ENCODE measurements around the gene CZIB.

The CZIB gene

DNA sequence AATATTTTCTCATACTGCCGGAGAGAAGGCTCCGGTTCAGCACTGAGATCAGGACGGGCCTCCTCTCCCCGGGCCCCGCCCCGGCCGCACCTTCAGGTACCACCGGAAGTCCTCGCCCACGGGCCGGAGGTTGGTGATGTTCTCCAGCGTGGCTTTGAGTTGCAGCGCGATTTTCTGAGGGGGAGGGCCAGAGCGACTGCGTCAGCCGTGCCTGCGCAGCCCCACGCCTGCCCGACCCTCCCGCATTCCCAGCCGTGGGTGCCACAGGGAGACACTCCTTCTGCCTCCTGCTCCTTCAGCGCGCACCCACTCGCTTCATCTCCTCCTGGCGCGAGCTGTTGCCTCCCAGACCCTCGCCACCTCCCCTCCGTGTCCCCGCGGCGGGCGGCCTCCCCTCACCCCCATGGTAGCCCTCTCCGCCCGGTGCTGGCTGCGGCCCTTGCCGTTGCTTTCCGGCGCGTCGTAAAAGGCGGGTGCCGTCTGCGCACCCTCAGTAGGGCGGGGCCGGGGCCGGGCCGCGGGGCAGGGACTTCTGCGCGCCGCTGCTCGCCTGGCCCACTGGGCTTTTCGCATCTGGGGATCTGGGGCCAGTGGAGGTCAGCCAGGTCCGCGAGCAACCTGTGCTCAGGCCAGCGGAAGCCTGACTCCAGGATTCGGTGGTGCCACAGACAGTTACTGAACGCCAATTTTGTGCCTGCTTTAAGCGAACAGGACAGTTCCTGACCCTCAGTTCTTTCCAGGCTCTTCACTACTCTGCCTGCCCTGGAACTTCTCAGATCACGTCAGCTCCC is at the start of gene CZIB:
CZIB (minus strand) TSS at position 464 of the 791 bp plus-strand sequence; CDS start at position 405, 59 bp downstream.
- peak; percentile 94 for DNase-seq (ENCODE audit: low spot score)

DNA sequence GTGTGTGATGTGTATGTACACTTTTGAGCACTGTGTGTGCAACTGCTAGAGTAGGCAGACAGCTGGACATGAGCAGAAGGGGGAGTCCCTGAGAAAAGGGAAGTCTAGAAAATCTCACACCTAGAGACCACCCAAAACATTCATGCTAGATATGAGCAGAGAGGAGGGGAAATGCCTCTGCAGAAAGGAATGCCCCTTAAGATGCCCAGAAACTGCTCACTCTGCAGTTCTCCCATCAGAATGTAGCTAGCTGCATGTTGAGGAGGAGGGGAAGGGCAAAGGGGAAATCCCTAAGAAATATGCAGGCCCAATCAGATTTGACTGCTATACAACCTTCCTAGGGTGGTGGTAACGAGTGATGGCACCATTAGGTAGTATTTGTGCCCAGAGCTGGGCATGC is 49.7 kb upstream of the CZIB start:
- DNase-seq (ENCODE audit: low spot score): no peak

DNA sequence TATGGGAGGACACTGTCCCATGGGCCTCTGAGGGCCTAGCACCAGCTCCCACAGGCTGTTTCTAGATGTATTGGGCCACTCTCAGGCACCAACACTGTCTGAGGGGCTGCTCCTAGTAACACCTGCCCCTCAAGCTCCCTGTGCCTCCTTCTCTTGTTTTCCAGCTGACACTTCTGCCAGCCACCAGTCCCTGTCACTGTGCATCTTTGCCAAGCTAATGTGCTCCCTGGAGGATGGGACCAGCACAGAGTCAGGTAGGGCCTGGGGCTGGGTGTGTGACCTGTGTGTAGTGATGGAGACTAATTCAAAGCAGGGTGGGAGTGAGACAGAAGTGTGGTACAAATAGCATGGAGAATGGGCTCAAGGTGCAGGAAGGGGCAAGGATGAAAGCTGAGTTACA is 47.3 kb upstream of the CZIB start:
- no peak for DNase-seq (ENCODE audit: low spot score)

DNA sequence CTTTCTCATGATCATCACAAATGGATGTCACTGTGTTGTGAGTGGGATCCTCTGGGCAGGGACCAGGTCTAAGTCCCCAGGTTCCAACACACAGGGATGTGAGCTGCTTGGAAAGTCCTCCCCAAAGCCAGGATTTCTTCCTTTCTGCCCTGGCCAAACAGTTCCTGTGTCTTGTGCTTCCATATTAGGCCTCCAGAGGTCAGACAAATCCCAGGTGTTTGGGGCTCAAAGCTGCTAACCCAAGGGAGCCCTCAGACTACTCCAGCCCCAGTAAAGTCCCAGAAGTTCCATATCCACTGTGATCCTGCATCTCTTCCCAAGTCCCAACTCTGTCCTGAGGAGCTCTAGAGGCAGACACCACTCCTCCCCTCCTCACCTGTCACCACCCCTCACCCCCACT is 45.6 kb upstream of the CZIB start:
- DNase-seq (ENCODE audit: low spot score): no peak

DNA sequence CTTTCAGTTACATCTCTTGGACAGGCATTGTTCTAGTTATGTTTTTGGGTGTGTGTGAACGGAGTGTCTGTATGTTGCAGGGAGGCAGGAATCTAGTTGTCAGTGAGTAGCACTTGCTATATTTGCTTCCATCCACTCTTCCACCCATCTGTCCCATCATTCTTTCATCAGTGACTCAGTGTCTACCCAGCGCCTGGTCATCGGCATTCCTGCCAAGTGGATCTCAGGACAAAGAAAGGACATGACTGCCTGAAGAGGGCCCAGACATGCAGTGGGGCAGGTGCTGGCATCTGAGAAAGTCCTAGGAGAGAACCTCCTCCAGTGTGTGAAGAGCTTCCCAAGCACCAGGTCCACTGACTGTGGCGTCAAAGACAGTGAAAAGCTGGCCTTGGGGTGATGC is 45.1 kb upstream of the CZIB start:
- no peak for DNase-seq (ENCODE audit: low spot score)

DNA sequence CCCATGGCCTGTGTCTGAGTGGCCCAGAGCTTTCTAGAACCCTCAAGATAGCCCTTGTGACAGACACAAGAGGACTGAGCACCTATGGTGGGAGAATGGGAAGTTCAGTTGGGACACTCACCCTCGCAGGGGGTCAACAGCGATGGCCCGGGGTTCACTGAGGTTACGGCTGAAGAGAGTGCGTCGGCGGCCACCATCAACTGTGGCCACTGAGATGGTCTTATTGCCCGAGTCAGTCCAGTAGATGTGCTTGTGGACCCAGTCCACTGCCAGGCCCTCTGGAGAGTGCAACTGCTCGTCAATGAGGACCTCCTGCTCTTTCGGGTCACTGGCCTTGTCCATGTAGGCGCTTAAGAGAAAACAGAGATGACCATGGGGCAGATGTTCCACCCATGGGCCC is 43.6 kb upstream of the CZIB start:
- no peak for DNase-seq (ENCODE audit: low spot score)

DNA sequence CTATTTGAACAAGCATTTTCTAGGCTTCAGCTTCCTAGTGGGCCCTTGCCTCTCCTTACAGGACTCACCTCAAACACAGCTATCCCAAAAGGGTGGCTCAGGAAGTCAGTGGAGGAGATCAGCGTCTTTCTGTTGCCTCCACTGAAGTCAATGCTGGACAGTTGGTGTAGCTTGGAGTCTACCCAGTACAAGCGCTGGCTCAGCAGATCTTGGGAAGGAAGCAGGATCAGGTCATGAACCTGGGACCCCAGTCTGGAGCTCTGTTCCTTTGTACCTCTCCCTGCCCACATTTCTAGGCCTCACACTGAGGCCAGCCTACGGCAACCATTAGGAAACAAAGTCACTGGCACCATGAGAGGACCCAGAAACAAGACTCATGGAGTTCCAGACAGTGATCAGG is 41.6 kb upstream of the CZIB start:
- DNase-seq (ENCODE audit: low spot score): no peak

DNA sequence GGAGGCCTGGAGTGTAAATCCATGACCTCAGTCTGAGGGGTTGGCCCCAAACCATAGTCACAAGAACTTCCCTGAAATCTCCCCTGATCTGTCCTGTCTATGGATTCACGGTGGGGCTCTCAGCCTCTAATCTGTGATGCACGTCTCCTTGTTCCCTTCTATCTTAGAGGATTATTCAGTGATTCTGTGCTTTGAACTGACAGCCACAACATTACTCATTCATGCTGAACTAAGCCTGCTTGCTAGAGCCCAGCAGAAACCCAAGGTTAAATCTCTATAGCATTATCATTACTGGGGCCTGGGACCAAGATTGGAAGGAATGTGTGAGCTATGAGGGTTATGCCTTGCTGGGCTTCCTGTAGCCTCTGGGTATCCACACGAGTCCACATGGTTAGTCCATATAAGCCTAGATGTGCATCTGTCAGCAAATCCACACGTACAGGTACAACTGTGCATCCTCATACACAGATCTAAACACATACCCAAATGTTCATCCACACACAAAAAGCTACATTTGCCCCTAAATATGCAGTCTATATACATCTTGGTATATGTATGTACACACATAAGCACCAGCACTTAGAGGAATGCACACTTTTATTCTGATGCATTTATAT is 40.3 kb upstream of the CZIB start:
- no peak for DNase-seq (ENCODE audit: low spot score)

DNA sequence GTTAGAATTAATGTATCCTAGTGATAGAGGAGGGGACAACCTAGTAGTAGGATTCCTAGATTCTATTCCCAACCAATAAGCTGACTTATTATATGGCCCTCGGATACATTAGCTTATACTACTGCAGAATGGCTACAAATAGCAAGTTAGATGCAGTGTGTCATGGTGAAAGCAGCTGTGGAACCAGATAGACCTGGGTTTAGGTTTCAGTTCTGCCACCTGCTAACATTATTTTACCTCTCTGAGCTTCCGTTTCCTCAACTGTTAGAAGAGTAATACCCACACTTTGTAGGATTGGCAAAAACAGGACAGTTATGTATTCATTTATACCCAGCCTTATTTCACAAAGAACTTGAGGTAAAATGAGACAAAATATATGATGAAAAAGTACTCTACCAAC is 39.5 kb upstream of the CZIB start:
- DNase-seq (ENCODE audit: low spot score): no peak

DNA sequence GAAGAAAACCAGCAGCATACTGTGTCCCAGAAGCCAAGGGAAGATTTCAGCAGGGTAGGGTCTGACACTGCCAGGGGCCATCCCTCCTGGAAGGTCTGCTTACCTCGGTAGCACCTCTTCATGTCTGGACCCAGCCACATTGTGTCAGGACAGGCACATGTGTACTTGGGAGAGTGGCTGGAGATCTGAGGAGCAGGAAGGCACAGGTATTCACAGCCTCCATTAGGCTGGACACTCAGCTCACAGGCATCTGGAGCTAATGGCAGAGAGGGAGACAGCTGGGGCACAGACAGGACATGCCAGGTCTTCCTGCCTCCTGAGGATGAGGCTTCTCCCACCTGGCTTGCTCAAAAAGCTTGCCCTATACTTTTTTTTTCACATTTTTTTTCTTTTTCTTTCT is 37.8 kb upstream of the CZIB start:
- no peak for DNase-seq (ENCODE audit: low spot score)

DNA sequence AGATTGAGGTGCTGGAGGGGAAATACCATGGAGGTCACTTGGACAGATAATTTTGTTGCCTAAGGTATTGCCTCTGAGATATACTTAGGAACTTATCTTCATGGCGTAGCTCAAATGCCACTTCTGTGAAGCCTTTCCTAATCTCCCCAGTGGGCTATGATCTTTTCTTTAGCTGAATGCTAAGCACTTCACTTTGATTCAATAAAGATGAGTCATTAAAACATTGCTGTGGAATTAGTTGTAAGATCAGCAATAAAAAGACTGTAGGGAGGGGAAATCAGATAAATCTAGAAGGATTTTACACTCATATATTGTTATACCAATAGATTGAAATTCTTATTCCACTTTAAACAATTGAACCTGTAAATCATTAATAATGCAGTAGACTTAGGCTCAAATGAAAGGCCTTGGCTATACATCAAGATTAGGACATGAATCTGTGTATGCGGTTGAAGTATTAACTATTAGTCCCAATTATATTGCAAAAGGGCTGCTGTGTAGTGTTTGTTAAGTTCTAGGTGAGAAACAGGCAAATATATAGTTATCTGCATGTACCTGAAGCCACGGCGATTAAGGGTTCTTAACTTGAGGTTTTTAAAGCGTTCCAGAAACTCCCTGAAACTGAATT is 37.1 kb upstream of the CZIB start:
- DNase-seq (ENCODE audit: low spot score): no peak

DNA sequence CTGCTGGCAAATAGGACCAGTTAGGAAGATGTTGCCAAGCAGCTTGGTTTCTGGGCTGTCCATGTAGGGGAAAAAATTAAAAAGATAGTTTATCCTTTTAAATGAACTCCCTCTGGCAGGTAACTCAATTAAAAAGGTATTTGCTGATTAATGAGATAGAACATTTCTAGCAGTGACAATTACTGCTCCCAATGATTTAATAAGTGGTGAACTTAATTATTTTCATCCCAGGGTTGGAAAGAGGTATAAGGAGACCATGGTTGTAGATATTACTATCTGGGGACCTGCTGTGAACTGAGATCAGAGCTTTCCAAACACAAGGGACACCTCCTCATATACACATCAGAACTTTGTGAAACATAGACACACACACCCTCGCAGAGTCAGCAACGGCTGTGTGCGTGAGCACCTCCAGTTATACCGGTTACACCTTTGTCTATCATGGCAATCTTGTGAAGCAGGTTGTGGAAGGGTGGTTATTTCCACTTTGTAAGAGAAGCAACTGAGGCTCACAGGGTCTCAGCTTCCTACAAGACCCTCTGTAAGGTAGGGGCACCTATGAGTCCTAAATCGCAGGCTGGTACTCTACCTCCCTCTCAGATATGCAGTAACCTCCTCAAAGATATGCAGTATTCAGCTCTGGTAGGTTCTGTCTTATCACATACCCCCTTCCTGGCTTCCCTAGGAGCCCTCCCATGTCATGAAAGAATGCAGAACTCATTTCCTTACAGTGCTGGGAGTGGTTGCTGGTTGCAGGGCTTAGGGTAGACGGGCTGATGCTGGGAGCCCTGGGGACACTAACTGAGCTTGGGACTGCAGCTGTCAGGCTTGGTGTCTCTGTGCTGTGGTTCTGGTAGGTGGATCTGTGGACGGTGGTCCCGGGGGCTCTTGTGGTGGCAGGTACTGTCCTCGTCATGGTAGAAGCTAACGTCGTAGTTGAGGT is 36.3 kb upstream of the CZIB start:
- DNase-seq (ENCODE audit: low spot score): no peak

DNA sequence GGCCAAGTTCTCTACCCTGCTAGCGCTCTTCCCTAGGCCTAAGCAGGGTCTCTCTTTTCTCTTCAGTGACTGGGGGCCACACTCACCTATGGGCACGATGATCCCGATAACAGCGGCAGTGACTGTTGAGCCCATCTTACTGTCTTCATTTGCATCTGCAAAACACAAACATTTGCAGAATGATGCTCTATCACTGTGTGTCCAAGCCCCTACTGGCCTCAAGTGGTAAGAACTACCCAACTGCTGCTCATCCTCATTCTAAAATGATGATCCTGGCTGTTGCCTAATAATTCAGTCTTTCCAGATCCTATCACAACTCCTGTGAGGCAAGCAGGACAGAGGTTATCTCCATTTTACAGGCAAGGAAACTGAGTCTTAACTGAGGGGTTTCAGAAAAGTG is 34.6 kb upstream of the CZIB start:
- DNase-seq (ENCODE audit: low spot score): no peak

DNA sequence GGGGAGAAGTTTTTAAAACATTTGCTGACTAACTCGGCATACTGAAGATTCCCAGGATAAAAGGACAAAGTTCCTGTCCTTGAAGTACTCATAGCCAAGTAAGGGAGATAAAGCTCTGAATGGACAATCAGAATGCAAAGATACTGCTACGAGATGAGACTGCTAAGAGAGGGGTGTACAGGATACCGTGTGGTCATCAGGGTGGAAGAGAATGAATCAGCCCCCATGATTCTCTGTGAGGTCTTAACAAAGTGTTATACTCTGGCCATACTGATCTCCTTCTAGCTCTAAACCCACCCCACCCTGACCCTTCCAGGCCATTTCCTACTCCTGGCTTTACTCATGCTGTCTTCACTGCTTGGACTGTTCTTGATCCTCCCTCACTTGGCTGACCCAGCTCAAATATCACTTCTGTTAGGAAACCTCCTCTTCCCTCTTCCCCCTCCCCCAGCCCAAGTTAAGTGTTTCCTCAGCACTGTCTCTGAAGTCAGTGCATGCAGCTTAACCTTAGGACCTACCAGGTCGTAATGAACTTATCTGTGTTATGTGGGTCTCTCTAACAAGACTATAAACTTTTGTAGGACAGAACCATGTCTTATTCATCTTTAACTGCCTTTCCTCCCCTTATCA is 33.7 kb upstream of the CZIB start:
- no peak for DNase-seq (ENCODE audit: low spot score)

DNA sequence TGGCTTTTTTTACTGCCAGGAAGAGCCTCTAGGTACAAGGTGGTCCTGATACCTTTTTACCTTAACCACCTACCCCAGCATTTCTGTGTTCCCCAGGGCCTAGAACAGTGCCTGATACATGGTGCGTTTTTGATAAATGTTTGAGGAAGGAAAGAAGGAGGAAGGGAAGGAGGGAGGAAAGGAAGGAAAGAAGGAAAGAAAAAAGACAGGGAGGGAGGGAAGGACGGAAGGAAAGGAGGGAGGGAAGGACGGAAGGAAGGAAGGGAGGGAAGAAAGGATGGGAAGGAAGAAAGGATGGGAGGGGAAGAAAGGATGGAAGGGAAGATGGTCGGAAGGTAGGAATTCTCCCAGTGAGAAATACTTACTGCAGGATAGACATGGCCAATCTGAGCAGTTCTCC is 29.9 kb upstream of the CZIB start:
- DNase-seq (ENCODE audit: low spot score): no peak

DNA sequence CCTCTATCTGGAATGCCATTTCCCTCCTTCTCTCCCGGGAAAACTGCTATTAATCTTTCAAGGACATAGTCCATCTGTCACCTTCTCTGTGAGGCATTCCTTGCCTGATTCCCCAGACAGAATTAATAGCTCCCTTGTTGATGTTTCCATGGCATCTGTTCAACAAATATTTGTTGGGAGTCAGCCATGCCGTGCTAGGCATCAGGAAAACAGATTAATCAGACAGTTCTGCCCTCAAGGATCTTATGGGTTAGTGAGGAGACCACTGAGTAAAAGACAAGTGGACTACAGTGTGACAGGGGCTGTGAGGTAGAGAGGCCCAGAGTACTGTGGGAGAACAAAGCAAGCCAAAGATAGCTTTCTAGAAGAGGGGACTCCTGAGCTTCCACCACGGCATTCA is 29.3 kb upstream of the CZIB start:
- no peak for DNase-seq (ENCODE audit: low spot score)

DNA sequence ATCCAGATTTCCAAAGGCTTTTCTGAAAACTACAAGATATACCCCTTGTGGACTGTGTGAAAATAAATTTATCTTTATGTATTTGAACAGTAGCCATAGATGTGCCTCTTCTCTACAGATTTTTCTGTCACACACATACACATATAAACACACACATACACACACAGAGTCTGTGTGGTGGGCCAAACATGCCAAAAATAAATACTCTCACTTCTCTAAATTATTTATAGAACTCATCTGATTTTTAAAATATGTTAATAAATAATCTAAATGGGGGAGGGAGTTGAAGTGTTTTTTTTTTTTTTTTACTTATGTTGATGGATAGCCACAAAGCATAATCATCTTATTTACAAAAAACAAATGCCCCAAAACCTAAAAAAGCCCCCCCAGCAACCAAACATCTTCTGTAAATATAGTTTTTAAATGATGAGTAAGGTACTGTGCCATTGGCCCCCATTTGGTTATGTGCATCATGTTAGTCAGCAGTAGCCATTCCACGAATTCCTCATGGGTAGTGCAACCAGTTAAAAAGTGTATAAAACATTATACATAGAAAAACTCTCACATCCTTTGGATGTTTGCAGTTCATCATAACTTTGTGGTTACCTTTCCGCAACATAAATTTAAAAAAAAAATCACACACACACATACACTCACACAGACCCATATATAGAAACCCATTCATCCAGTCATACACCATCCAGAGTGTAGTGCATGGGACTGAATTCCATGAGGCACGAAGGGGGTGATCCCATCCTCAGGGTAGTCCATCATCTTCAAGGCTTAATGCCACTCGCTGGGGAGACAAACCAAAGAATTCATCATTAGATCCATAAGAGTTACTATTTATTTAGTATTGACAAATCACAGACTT is 26.1 kb upstream of the CZIB start:
- DNase-seq (ENCODE audit: low spot score): no peak

DNA sequence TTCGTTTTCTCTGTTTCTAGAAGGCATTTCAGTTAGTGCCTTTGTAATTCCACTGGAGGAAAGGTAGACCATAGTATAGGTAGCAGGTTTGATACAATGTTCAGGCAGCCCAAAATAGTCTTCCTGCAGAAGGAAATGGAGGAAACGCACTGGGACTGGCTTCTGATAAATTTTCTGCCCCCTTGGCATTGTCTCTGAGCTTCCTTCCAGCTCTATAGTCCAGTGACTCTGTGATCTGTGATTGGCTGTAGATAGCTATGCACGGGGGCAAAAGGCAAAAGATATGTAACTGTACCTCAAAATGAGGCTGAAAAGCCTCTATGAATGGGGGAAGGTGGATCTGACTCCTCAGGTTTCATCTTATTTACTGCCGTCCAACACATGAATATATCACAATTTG is 23.7 kb upstream of the CZIB start:
- no peak for DNase-seq (ENCODE audit: low spot score)

DNA sequence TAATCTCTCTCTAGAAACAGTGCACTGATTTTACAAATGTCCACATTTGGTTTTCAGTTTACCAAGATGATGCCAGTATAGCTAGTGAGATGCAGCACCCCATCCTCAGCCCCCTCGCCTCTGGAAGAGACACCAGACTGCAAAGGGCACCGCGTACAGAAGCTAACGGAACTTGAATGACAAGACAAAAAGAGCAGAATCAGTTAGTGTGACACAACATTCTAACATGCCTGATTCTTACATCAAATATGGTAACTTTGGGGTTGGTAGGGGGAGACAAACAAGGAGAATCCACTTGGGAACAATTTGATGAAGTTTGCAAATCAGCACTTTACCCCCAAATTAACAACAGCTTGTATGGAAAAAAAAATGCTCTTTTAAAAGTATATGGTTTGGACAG is 21.9 kb upstream of the CZIB start:
- no peak for DNase-seq (ENCODE audit: low spot score)

DNA sequence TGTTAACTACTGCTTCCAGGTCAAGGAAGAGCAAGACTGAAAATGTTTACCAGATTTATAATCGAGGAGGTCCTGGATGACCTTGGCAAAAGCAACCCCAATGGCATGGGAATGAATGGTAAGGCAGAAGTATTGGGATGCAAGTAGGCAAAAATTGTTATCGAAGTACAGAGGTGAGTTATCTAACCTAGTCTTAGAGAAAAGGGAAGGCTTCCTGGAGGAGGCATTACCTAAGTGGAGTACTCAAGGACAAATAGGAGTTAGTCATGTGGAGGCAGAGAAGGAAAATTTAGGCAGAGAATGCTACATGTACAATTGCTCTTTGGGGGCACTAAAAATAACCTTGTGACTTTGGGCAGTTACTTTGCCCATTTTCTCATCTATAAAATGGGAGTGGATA is 21.4 kb upstream of the CZIB start:
- DNase-seq (ENCODE audit: low spot score): no peak
